ENCODE measurements around the gene METAP1D.

GRCh38 chr2:172098287-172098649 is 98.5 kb downstream of the METAP1D start:
- TF ChIP-seq POLR2AphosphoS5 (IDR thresholded peaks at IDR 0.05; ENCODE audit: low read depth, low read length) (no peak), CTCF (IDR thresholded peaks at IDR 0.05) (no peak), SIN3A (IDR thresholded peaks at IDR 0.05; ENCODE audit: borderline replicate concordance, insufficient read depth, low read depth, low read length) (no peak), TCF7L2 (IDR thresholded peaks at IDR 0.05; ENCODE audit: low read depth, low read length) (no peak)

All from Panc1 (cell line).